ENCODE results near the gene LIN9. TPM values are rescaled to one million over a fixed set of nuclear protein-coding genes. Genes with fewer than 3 reads are reported as not detected.
A peak's percentile ranks its signal among the peaks of the same experiment; 100 is the strongest.
"Not testable (repeated sequence)": the region's sequence is repeated elsewhere in the genome, so short reads cannot be mapped to it uniquely, and the experiment has no call there.

Gene LIN9
- total and polyA plus RNA-seq, 4 donors: 6.2 to 9.6 (median 7.6) TPM

DNA sequence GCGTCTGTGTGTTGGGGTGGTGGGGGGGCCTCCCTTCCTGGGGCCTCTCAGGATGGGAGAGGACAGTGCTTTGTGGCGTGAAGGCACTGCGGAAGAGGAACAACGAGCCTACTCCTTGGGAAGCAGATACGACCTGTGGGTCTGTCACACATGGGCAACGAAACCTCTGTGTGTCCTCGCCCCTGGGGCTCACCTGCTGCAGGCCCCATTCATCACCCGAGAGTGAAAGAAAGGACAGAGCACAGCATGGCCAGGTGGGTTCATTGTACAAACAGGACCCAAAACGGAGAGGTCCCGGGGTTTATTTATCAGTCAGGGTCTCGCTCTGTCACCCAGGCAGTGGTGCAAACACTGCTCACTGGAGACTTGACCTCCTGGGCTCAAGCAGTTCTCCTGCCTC lies 40.1 kb upstream of the LIN9 start:
- H3K9me3 ChIP-seq (ENCODE audit: control insufficient read depth, insufficient read depth, low read length): no peaks in the 10 kb centered on the region
- no peak overlapping the region for H3K4me3 ChIP-seq (ENCODE audit: low read depth, low read length)
- no peaks in the 10 kb centered on the region for H3K27me3 ChIP-seq (ENCODE audit: control insufficient read depth, insufficient read depth, low read length)
- 88% methylated on average over 10 of the region's 11 CpGs for WGBS (ENCODE audit: insufficient coverage)
- no peak for DNase-seq (ENCODE audit: low read depth in 4 of 6, low spot score in 6 of 6)
- no peaks in the 10 kb centered on the region for H3K36me3 ChIP-seq (ENCODE audit: control insufficient read depth, insufficient read depth, low read length)
- H3K4me1 ChIP-seq (ENCODE audit: control insufficient read depth, insufficient read depth, low read length): peaks cover 24% of the 10 kb centered on the region
- H3K27ac ChIP-seq (ENCODE audit: low read depth, low read length): no peak overlapping the region

DNA sequence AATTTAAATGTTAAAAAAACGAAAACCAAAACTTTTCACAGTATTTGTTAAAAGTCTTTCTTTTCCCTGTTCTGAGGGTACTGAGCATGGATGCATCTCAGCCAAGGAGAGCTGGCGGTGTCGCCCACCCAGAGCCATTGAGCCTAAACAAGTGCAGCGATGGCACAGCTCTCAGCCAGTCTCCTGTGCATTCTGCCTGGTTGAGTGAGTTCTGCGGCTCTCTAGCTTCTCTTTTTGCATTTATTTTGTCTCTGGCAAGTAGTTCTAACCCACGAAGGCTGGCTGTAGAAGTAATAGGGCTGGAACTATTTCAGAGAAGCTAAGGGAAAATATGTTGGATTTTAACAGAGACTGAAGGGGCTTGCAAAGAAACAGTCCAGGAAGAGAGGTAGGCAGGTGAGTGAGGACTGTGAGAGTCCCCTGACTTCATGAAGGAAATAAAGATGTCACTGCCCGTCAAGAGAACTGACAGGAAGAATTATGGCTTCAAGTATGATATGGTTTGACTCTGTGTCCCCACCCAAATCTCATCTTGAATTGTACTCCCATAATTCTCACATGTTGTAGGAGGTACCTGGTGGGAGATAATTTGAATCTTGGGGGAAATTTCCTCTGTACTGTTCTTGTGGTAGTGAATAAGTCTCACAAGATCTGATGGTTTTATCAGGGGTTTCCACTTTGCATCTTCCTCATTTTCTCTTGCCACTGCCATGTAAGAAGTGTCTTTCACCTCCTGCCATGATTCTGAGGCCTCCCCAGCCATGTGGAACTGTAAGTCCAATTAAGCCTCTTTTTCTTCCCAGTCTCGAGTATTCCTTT lies 35.7 kb upstream of the LIN9 start:
- H3K4me3 ChIP-seq (ENCODE audit: low read depth, low read length): no peak overlapping the region
- DNase-seq (ENCODE audit: low read depth in 4 of 6, low spot score in 6 of 6): no peak
- H3K27ac ChIP-seq (ENCODE audit: low read depth, low read length): no peak overlapping the region
- no peaks in the 10 kb centered on the region for H3K36me3 ChIP-seq (ENCODE audit: control insufficient read depth, insufficient read depth, low read length)
- H3K4me1 ChIP-seq (ENCODE audit: control insufficient read depth, insufficient read depth, low read length): peaks cover 6% of the 10 kb centered on the region
- WGBS (ENCODE audit: insufficient coverage): 88% methylated on average over 6 of the region's 8 CpGs
- H3K27me3 ChIP-seq (ENCODE audit: control insufficient read depth, insufficient read depth, low read length): no peaks in the 10 kb centered on the region
- peaks cover 2% of the 10 kb centered on the region for H3K9me3 ChIP-seq (ENCODE audit: control insufficient read depth, insufficient read depth, low read length)

- Histone ChIP-seq H3K4me3 (ENCODE audit: low read depth, low read length) (no peak overlapping the region), H3K27me3 (ENCODE audit: control insufficient read depth, insufficient read depth, low read length) (no peaks in the 10 kb centered on the region), H3K4me1 (ENCODE audit: control insufficient read depth, insufficient read depth, low read length) (no peaks in the 10 kb centered on the region), H3K36me3 (ENCODE audit: control insufficient read depth, insufficient read depth, low read length) (no peaks in the 10 kb centered on the region), H3K27ac (ENCODE audit: low read depth, low read length) (no peak overlapping the region), H3K9me3 (ENCODE audit: control insufficient read depth, insufficient read depth, low read length) (peaks cover 2% of the 10 kb centered on the region)
- WGBS (ENCODE audit: insufficient coverage): no CpG with 5 or more reads among the region's 2 CpGs
- DNase-seq (ENCODE audit: low read depth in 4 of 6, low spot score in 6 of 6): no peak
Measured at GRCh38 chr1:226342656-226343055, 33.7 kb upstream of the LIN9 start.

DNA sequence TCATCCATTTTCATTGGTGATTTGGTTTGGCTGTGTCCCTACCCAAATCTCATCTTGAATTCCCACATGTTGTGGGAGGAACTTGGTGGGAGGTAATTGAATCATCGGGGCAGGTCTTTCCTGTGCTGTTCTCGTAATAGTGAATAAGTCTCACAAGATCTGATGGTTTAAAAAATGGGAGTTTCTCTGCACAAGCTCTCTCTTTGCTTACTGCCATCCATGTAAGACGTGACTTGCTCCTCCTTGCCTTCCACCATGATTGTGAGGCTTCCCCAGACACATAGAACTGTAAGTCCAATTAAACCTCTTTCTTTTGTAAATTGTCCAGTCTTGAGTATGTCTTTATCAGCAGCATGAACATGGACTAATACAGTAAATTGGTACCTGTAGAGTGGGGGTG lies 31.1 kb upstream of the LIN9 start:
- not testable (repeated sequence) for H3K4me3 ChIP-seq (ENCODE audit: low read depth, low read length); H3K27ac ChIP-seq (ENCODE audit: low read depth, low read length); DNase-seq (ENCODE audit: low read depth in 4 of 6, low spot score in 6 of 6); H3K27me3 ChIP-seq (ENCODE audit: control insufficient read depth, insufficient read depth, low read length); H3K36me3 ChIP-seq (ENCODE audit: control insufficient read depth, insufficient read depth, low read length); H3K9me3 ChIP-seq (ENCODE audit: control insufficient read depth, insufficient read depth, low read length); H3K4me1 ChIP-seq (ENCODE audit: control insufficient read depth, insufficient read depth, low read length)
- WGBS (ENCODE audit: insufficient coverage): no CpG with 5 or more reads among the region's 3 CpGs

DNA sequence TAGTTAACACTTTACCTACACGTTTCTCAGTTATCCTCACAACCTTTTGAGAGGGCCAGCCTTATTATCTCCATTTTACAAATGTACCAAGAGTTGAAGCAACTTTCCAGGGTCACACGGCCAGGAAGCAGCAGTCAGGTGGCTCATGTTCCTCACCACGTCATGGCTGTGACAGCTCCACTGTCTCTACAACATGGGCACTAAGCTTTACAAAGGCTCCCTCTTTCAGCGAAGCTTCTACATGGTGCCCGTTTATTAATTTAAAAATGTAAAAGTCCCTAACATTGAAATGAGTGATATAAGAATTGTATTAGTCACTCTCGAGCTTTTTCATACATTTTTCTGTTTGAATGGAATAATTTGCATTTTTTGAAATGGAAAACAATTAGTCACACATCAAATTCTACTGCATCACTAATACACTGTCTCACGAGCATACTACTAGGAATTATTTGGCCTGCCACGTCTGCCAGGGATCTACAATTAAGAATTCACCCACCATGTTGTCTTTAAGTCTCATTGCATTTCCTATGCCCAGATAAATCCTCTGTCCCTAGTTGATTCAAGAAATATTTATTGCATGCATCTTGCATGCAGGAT lies 28.4 kb upstream of the LIN9 start:
- 73% methylated on average over 3 of the region's 8 CpGs for WGBS (ENCODE audit: insufficient coverage)
- peaks cover 2% of the 10 kb centered on the region for H3K9me3 ChIP-seq (ENCODE audit: control insufficient read depth, insufficient read depth, low read length)

GRCh38 chr1:226335661-226336060 lies 26.7 kb upstream of the LIN9 start:
- no CpG with 5 or more reads among the region's 1 CpG for WGBS (ENCODE audit: insufficient coverage)
- Histone ChIP-seq H3K36me3 (ENCODE audit: control insufficient read depth, insufficient read depth, low read length) (no peaks in the 10 kb centered on the region), H3K4me1 (ENCODE audit: control insufficient read depth, insufficient read depth, low read length) (no peaks in the 10 kb centered on the region), H3K9me3 (ENCODE audit: control insufficient read depth, insufficient read depth, low read length) (peaks cover 2% of the 10 kb centered on the region), H3K27me3 (ENCODE audit: control insufficient read depth, insufficient read depth, low read length) (no peaks in the 10 kb centered on the region), H3K4me3 (ENCODE audit: low read depth, low read length) (no peak overlapping the region), H3K27ac (ENCODE audit: low read depth, low read length) (no peak overlapping the region)
- no peak for DNase-seq (ENCODE audit: low read depth in 4 of 6, low spot score in 6 of 6)

More for the DNA sequence above, 28.4 kb upstream of the LIN9 start:
- peak in 1 of 6 donors; percentile 44 for DNase-seq (ENCODE audit: low read depth in 4 of 6, low spot score in 6 of 6)
- Histone ChIP-seq H3K4me3 (ENCODE audit: low read depth, low read length) (no peak overlapping the region), H3K27ac (ENCODE audit: low read depth, low read length) (no peak overlapping the region), H3K27me3 (ENCODE audit: control insufficient read depth, insufficient read depth, low read length) (no peaks in the 10 kb centered on the region), H3K4me1 (ENCODE audit: control insufficient read depth, insufficient read depth, low read length) (no peaks in the 10 kb centered on the region), H3K36me3 (ENCODE audit: control insufficient read depth, insufficient read depth, low read length) (no peaks in the 10 kb centered on the region)

DNA sequence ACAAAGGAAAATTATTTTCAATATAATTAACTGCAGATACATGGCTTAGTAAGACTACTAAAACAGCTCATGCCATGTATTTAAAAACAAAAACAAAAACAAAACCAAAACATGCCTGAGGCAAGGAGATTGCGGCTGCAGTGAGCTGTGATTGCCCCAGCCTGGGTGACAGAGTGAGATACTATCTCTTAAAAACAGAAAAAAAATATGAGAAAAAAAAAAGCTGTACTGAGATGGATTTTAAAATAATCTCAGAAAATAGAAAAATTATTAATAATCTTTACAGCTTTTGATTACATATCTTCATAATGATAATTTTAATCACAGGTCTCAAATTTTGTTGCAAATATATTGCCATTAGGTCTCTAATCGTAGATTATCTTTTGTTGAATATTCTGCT lies 24.0 kb upstream of the LIN9 start:
- no peak overlapping the region for H3K4me3 ChIP-seq (ENCODE audit: low read depth, low read length)

GRCh38 chr1:226329237-226329636 lies 20.3 kb upstream of the LIN9 start:
- H3K9me3 ChIP-seq (ENCODE audit: control insufficient read depth, insufficient read depth, low read length): no peaks in the 10 kb centered on the region
- no peaks in the 10 kb centered on the region for H3K27me3 ChIP-seq (ENCODE audit: control insufficient read depth, insufficient read depth, low read length)
- H3K36me3 ChIP-seq (ENCODE audit: control insufficient read depth, insufficient read depth, low read length): no peaks in the 10 kb centered on the region
- no peak overlapping the region for H3K27ac ChIP-seq (ENCODE audit: low read depth, low read length)
- no peaks in the 10 kb centered on the region for H3K4me1 ChIP-seq (ENCODE audit: control insufficient read depth, insufficient read depth, low read length)
- DNase-seq (ENCODE audit: low read depth in 4 of 6, low spot score in 6 of 6): no peak
- no peak overlapping the region for H3K4me3 ChIP-seq (ENCODE audit: low read depth, low read length)
- no CpG with 5 or more reads among the region's 3 CpGs for WGBS (ENCODE audit: insufficient coverage)

More for the DNA sequence above, 24.0 kb upstream of the LIN9 start:
- DNase-seq (ENCODE audit: low read depth in 4 of 6, low spot score in 6 of 6): no peak
- Histone ChIP-seq H3K4me1 (ENCODE audit: control insufficient read depth, insufficient read depth, low read length) (no peaks in the 10 kb centered on the region), H3K27me3 (ENCODE audit: control insufficient read depth, insufficient read depth, low read length) (no peaks in the 10 kb centered on the region), H3K36me3 (ENCODE audit: control insufficient read depth, insufficient read depth, low read length) (no peaks in the 10 kb centered on the region), H3K9me3 (ENCODE audit: control insufficient read depth, insufficient read depth, low read length) (no peaks in the 10 kb centered on the region), H3K27ac (ENCODE audit: low read depth, low read length) (no peak overlapping the region)
- WGBS (ENCODE audit: insufficient coverage): no CpG with 5 or more reads among the region's 2 CpGs

GRCh38 chr1:226327761-226328162 lies 18.8 kb upstream of the LIN9 start:
- Histone ChIP-seq H3K4me3 (ENCODE audit: low read depth, low read length) (no peak overlapping the region), H3K27me3 (ENCODE audit: control insufficient read depth, insufficient read depth, low read length) (no peaks in the 10 kb centered on the region), H3K36me3 (ENCODE audit: control insufficient read depth, insufficient read depth, low read length) (no peaks in the 10 kb centered on the region), H3K9me3 (ENCODE audit: control insufficient read depth, insufficient read depth, low read length) (no peaks in the 10 kb centered on the region), H3K27ac (ENCODE audit: low read depth, low read length) (no peak overlapping the region), H3K4me1 (ENCODE audit: control insufficient read depth, insufficient read depth, low read length) (no peaks in the 10 kb centered on the region)
- no peak for DNase-seq (ENCODE audit: low read depth in 4 of 6, low spot score in 6 of 6)
- 0% methylated on average over 1 of the region's 2 CpGs for WGBS (ENCODE audit: insufficient coverage)

- WGBS (ENCODE audit: insufficient coverage): 36% methylated on average over 1 of the region's 1 CpG
- Histone ChIP-seq H3K36me3 (ENCODE audit: control insufficient read depth, insufficient read depth, low read length) (no peaks in the 10 kb centered on the region), H3K4me1 (ENCODE audit: control insufficient read depth, insufficient read depth, low read length) (no peaks in the 10 kb centered on the region), H3K4me3 (ENCODE audit: low read depth, low read length) (no peak overlapping the region), H3K27ac (ENCODE audit: low read depth, low read length) (no peak overlapping the region), H3K9me3 (ENCODE audit: control insufficient read depth, insufficient read depth, low read length) (no peaks in the 10 kb centered on the region), H3K27me3 (ENCODE audit: control insufficient read depth, insufficient read depth, low read length) (no peaks in the 10 kb centered on the region)
- DNase-seq (ENCODE audit: low read depth in 4 of 6, low spot score in 6 of 6): no peak
Measured at GRCh38 chr1:226325178-226325577, 16.2 kb upstream of the LIN9 start.

All from spinal cord (tissue), 10 donors.